NCI-H2196 (cell line): ENCODE results near the gene PCDHGA9.
"Not testable (repeated sequence)": the region's sequence is repeated elsewhere in the genome, so short reads cannot be mapped to it uniquely, and the experiment has no call there.

Experiments
- DNase-seq: peaks from one replicate; lab custom pipeline; 2025; ENCODE audit not compliant: unreplicated experiment; lab: John Stamatoyannopoulos, UW

PCDHGA9 gene

DNA sequence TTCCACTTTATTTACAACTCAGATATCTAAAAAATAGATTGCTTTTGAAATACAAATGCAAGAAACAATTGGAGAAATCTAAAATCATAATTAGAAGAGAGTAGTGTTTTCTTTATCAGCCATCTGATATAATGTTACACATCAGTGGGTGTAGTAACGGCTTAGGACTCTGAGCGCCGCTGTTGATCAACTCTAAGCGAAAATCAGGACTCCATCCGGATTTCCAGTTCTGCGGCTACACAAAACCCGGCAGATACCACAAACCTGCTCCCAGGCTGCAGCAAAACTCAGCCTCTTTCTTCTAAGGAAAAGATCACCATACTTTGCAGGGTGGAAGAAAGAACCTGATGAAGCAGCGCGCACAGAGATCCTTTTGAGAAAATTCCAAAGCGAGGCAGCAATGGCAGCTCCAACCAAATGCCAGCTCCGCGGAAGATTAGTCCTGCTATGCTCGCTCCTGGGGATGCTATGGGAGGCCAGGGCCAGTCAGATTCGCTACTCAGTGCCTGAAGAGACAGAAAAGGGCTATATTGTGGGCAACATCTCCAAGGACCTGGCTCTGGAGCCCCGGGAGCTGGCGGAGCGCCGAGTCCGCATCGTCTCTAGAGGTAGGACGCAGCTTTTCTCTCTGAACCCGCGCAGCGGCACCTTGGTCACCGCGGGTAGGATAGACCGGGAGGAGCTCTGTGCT is at the start of gene PCDHGA9:
Gene PCDHGA9 (plus strand): TSS at position 226 of the 691 bp plus-strand sequence. CDS start 175 bp downstream, at position 401.
- peak; percentile 3 for DNase-seq

DNA sequence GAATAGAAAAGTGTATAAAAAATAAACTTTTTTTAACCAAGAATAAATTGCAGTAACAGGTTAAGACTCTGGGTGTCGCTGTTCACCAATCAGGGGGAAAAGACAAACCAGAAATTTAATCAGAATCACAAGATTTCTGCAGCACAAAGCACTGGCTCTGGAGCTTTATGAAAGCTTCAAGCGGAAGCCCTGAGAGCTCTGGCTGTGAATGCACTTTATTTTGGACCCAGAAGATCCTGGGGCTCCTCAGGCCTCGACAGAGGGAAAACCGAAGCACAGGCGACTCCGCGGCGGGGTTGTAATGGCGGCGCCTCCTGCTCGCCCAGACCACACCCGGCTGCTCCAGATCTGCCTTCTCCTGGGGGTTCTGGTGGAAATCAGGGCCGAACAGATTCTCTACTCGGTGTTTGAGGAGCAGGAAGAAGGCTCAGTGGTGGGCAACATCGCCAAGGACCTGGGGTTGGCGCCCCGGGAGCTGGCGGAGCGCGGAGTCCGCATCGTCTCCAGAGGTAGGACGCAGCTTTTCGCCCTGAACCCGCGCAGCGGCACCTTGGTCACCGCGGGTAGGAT is 47.6 kb upstream of the PCDHGA9 start, which contains the start of gene PCDHGA4:
Gene PCDHGA4 (plus strand): TSS at position 122 of the 570 bp plus-strand sequence. CDS start 87 bp downstream, at position 209.
- DNase-seq, result no peak

DNA sequence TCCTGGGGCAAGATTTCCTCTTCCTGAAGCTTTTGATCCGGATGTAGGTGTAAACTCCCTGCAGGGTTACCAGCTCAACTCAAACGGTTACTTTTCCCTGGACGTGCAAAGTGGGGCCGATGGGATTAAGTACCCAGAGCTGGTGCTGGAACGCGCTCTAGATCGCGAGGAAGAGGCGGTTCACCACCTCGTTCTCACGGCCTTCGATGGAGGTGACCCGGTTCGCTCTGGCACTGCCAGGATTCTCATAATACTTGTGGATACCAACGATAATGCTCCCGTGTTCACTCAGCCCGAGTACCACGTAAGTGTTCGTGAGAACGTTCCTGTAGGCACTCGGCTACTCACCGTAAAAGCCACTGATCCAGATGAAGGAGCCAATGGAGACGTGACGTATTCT is 46.9 kb upstream of the PCDHGA9 start:
- DNase-seq, result no peak

DNA sequence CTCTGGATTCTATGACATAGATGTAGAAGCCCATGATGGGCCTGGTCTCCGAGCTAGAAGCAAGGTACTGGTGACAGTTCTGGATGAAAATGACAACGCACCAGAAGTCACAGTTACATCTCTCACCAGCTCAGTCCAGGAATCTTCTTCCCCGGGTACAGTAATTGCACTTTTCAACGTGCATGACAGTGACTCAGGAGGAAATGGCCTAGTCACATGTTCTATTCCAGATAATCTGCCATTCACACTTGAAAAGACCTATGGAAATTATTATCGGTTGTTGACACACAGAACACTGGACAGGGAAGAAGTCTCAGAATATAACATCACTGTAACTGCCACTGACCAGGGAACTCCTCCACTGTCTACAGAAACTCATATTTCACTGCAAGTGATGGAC is 46.4 kb upstream of the PCDHGA9 start:
- no peak for DNase-seq

DNA sequence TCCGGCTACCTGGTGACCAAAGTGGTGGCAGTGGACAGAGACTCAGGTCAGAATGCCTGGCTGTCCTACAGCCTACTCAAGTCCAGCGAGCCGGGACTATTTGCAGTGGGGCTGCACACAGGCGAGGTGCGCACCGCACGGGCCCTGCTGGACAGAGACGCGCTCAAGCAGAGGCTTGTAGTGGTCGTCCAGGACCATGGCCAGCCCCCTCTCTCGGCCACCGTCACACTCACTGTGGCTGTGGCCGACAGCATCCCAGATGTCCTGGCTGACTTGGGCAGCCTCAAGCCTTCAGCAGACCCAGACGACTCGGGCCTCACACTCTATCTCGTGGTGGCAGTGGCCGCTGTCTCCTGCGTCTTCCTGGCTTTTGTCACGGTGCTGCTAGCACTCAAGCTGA is 45.6 kb upstream of the PCDHGA9 start:
- no peak for DNase-seq

DNA sequence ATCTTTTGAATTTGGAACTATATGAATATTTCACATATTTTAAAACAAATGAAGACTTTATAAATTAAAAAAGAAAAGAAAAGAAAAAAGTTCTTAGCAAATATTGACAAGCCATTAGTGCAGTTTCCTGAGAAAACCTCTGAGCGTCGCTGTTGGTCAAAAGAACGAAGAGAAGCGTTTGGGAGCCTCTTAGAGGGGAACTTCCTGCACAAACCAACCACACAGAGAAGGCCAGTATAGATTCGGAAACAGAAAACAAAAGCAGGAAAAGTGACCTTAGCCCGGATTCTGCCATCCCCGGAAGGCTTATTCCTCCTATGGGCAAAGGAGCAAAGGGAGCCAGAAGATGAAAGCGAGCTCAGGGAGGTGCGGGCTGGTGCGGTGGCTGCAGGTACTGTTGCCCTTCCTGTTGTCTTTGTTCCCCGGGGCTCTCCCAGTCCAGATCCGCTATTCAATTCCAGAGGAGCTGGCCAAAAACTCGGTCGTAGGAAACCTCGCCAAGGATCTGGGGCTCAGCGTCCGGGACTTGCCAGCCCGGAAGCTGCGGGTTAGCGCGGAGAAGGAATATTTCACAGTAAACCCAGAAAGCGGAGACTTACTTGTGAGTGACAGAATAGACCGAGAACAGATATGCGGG is 42.7 kb upstream of the PCDHGA9 start, which contains the start of gene PCDHGB2:
Gene PCDHGB2 (plus strand): TSS at position 205 of the 637 bp plus-strand sequence. CDS start 142 bp downstream, at position 347.
- DNase-seq, result no peak

DNA sequence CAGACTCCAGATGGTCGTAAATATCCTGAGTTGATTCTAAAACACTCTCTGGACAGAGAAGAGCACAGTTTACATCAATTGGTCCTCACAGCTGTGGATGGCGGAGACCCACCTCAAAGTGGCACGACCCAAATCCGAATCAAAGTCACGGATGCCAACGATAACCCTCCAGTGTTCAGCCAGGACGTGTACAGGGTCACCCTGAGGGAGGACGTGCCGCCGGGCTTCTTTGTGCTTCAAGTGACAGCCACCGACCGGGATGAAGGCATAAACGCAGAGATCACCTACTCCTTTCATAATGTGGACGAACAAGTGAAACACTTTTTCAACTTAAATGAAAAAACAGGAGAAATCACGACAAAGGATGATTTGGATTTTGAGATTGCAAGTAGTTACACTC is 41.9 kb upstream of the PCDHGA9 start:
- DNase-seq, result no peak

DNA sequence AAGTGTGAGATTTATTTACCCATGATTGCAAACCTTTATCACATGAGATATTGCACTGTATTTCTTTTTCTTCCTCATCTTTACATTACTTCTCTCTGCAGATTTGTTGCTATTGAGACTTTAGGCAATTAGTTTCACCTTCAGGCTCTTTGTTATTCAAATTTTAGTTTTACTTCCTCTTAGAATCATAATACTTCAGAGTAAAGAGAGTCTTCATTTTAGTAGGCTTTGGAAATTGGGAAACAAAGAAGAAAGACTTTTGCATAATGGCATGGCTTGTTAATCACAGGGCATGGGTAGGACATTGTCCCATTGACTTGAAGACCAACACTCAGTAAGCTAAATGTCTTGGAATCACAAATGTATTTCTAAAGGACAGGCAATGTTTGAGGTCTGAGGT is 39.9 kb upstream of the PCDHGA9 start:
- DNase-seq, result no peak

DNA sequence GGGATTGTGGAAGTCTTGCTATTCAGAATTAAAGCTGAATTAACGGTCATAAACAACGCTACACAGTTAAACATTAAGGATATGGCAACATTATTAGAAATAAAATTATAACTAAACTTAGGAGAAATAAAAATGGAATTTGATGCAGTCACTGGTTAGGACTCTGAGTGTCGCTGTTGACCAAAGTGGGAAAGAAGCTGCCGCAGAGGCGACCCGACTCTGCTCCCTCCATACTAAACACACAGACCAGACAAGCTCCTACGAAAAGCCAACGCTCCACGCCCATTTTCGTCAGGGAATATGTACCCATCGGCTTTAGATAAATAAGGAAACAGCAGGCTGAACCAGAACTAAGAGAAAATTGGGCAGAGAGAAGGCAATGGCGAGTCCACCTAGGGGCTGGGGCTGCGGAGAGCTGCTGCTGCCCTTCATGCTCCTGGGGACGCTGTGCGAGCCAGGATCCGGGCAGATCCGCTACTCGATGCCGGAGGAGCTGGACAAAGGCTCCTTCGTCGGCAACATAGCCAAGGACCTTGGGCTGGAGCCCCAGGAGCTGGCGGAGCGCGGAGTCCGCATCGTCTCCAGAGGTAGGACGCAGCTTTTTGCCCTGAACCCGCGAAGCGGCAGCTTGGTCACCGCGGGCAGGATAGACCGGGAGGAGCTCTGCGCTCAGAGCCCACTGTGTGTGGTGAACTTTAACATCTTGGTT is 38.5 kb upstream of the PCDHGA9 start, which contains the start of gene PCDHGA5:
Gene PCDHGA5 (plus strand): TSS at position 211 of the 709 bp plus-strand sequence. CDS start 169 bp downstream, at position 380.
- DNase-seq, result no peak

DNA sequence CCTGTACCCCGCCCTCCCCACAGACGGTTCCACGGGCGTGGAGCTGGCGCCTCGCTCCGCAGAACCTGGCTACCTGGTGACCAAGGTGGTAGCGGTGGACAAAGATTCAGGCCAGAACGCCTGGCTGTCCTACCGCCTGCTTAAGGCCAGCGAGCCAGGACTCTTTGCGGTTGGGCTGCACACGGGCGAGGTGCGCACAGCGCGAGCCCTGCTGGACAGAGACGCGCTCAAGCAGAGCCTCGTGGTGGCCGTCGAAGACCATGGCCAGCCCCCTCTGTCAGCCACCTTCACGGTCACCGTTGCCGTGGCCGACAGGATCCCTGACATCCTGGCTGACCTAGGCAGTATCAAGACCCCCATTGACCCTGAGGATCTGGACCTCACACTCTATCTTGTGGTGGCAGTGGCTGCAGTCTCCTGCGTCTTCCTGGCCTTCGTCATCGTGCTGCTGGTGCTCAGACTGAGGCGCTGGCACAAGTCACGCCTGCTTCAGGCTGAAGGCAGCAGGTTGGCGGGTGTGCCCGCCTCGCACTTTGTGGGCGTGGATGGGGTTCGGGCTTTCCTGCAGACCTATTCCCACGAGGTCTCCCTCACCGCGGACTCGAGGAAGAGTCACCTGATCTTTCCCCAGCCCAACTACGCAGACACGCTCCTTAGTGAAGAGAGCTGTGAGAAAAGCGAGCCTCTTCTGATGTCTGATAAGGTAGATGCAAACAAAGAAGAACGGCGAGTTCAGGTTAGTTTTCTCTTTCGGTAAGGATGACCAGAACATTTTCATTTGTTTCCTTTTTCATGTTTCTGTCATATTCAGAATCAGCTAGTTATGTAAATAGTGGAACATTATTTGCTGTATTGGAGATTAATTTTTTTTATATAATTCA is 36.3 kb upstream of the PCDHGA9 start:
- no peak for DNase-seq

DNA sequence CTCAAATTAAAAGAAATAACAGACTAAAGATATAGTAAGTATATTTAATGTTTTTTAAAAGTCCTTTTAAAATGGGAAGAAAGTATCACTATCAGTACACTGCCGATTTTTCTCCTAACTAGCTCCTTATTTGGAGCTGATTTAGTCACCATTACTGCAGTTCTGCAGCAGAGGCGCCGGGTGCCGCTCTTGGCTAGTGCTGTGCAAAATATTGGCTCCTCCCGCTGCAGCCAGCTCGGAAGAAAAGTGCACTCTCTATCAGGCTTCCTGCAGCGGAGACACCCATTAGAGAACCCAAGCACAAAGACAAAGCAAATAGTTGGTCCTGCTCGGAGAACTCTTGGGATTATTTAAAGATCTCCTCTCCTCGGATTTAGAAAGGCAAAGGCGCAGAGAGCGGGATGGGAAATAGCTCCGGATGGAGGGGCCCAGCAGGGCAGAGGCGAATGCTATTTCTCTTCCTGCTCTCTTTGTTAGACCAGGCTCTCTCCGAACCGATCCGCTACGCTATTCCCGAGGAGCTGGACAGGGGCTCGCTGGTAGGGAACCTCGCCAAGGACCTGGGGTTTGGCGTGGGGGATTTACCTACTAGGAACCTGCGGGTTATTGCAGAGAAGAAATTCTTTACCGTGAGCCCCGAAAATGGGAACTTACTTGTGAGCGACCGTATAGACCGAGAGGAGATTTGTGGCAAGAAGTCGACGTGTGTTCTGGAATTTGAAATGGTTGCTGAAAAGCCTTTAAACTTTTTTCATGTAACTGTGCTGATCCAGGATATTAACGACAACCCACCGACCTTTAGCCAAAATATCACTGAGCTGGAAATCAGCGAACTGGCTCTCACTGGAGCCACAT is 32.4 kb upstream of the PCDHGA9 start, which contains the start of gene PCDHGB3:
Gene PCDHGB3 (plus strand): TSS at position 249 of the 855 bp plus-strand sequence. CDS start 153 bp downstream, at position 402.
- DNase-seq, result no peak

DNA sequence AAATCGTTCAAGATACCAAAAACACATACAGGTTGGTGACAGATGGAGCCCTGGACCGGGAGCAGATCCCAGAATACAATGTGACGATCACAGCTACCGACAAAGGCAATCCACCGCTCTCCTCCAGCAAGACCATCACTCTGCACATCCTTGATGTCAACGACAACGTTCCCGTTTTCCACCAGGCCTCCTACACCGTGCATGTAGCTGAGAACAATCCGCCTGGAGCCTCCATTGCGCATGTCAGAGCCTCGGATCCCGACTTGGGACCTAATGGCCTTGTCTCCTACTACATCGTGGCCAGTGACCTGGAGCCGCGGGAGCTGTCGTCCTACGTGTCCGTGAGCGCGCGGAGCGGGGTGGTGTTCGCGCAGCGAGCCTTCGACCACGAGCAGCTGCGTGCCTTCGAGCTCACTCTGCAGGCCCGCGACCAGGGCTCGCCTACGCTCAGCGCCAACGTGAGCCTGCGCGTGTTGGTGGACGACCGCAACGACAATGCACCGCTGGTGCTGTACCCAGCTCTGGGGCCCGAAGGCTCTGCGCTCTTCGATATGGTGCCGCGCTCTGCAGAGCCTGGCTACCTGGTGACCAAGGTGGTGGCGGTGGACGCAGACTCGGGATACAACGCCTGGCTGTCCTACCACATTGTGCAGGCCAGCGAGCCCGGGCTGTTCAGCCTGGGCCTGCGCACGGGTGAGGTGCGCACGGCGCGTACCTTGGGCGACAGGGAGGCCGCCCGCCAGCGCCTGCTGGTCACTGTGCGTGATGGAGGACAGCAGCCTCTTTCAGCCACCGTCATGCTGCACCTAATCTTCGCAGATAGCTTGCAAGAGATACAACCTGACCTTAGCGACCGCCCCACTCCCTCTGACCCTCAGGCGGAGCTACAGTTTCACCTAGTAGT is 30.8 kb upstream of the PCDHGA9 start:
- no peak for DNase-seq

DNA sequence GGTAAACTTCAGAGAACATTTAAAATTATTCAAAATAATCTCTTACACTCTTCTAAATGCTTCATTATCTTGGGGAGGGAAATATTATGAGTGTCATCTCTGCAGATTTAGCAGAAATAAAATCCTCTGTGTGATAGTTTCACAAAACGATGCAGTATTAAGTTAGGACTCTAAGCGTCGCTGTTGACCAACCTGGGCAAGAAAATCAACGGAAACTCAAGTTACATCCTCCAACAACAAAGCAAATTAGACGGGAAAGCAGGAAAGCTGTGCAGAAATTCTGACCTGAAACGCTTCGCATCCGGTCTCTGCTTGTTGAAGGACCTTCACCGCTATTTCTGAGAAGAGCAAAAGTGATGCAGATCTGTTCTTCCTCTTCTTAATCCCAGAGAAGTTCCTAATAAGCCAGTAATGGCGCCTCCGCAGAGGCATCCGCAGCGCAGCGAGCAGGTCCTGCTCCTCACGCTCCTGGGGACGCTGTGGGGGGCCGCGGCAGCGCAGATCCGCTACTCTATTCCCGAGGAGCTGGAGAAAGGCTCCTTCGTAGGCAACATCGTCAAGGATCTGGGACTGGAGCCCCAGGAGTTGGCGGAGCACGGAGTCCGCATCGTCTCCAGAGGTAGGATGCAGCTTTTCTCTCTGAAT is 28.8 kb upstream of the PCDHGA9 start, which contains the start of gene PCDHGA6:
Gene PCDHGA6 (plus strand): TSS at position 219 of the 645 bp plus-strand sequence. CDS start 193 bp downstream, at position 412.
- DNase-seq, result no peak

DNA sequence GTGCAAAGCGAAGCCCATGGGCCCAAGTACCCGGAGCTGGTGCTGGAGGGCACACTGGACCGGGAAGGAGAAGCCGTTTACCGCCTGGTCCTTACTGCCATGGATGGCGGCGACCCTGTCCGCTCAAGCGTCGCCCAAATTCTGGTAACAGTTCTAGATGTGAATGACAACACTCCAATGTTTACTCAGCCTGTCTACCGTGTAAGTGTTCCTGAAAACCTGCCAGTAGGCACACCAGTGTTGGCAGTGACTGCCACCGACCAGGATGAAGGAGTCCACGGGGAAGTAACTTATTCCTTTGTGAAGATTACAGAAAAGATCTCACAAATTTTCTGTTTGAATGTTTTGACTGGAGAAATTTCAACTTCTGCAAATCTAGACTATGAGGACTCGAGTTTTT is 28.0 kb upstream of the PCDHGA9 start:
- no peak for DNase-seq

DNA sequence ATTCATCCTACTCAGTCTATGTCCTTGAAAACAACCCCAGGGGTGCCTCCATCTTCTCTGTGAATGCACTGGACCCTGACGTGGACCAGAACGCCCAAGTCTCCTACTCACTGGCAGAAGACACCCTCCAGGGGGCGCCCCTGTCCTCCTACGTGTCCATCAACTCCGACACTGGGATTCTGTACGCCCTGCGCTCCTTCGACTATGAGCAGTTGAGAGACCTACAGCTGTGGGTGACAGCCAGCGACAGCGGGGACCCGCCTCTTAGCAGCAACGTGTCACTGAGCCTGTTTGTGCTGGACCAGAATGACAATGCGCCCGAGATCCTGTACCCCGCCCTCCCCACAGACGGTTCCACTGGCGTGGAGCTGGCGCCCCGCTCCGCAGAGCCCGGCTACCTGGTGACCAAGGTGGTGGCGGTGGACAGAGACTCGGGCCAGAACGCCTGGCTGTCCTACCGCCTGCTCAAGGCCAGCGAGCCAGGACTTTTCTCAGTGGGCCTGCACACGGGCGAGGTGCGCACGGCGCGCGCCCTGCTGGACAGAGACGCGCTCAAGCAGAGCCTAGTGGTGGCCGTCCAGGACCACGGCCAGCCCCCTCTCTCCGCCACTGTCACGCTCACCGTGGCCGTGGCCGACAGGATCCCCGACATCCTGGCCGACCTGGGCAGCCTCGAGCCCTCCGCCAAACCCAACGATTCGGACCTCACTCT is 27.0 kb upstream of the PCDHGA9 start:
- DNase-seq, result not testable (repeated sequence)

DNA sequence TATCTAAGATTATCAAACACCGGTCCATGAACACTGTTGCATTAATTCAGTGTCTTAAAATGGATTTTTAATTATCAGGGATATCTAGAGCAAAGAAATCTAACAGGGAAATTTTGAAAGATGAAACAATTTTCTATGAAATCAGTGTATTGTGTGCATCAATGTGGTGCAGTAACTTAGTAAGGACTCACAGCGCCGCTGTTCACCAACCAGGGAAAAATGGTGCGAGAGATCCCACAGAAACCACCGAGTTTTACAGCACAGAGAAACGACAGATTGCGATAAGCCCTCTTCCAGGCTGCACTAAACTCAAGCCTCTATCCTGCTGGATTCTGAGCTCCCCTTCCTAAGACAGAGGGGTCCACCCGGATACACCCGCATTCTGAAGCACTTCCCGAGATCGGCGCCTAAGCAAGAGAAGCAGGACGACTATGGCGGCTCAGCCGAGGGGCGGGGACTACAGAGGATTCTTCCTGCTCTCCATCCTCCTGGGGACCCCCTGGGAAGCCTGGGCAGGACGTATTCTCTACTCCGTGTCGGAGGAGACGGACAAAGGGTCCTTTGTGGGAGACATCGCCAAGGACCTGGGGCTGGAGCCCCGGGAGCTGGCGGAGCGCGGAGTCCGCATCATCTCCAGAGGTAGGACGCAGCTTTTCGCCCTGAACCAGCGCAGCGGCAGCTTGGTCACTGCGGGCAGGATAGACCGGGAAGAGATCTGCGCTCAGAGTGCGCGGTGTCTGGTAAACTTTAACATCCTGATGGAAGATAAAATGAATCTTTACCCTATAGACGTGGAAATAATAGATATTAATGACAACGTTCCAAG is 19.9 kb upstream of the PCDHGA9 start, which contains the start of gene PCDHGA7:
Gene PCDHGA7 (plus strand): TSS at position 274 of the 826 bp plus-strand sequence. CDS start 158 bp downstream, at position 432.
- DNase-seq, result no peak
